Esophagus squamous epithelium (tissue), 4 donors: ENCODE measurements around the gene CPXM2.

Source experiments
- CTCF ChIP-seq, 6 experiments: fragments of 450-650 bp in 4 of 6; fragments of 200-600 bp in 2 of 6; sonication (generic) in 2 of 6; IDR thresholded peaks; one replicate each; pipeline ENCODE4 v1.5.1; 2016 to 2019; ENCODE audit warnings: antibody characterized with exemption in 6 of 6, mild to moderate bottlenecking in 4 of 6, moderate library complexity in 4 of 6
- POLR2A ChIP-seq, 4 donors: fragments of 450-650 bp; IDR thresholded peaks; one replicate each; pipeline ENCODE4 v1.6.1; 2017; ENCODE audit warnings: antibody characterized with exemption in 4 of 4, mild to moderate bottlenecking in 4 of 4, moderate library complexity in 3 of 4

DNA sequence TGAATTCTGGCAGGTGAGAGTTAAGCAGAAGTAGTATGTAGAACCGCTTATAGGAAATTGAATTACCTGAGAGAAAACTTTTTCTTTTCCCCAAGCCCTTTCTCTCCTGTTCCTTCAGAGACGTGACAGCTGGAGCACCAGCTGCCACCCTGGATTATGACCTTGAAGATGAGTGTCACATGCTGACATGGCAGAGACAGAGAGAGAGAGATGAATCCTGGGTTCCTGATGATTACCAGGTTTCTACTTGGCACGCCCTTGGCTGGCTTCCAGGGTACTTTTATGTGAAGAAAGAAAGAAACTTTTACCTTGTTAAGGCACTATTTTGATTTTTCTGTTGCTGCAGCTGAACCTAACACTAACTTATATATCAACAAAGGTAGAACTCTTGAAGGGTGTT is 125.6 kb downstream of the CPXM2 start:
- no peak for TF ChIP-seq CTCF (IDR thresholded peaks at IDR 0.05)
- no peak for TF ChIP-seq POLR2A (IDR thresholded peaks at IDR 0.05)
